NCI-H748 treated with DMSO at 0.1 percent for 48 hours (cell line): ENCODE data around the gene POMT2.
"Not testable (repeated sequence)": the region's sequence is repeated elsewhere in the genome, so short reads cannot be mapped to it uniquely, and the experiment has no call there.

ENCODE experiments used
- DNase-seq: peaks from one replicate; lab custom pipeline; 2025; lab: John Stamatoyannopoulos, UW

POMT2 gene, protein sequence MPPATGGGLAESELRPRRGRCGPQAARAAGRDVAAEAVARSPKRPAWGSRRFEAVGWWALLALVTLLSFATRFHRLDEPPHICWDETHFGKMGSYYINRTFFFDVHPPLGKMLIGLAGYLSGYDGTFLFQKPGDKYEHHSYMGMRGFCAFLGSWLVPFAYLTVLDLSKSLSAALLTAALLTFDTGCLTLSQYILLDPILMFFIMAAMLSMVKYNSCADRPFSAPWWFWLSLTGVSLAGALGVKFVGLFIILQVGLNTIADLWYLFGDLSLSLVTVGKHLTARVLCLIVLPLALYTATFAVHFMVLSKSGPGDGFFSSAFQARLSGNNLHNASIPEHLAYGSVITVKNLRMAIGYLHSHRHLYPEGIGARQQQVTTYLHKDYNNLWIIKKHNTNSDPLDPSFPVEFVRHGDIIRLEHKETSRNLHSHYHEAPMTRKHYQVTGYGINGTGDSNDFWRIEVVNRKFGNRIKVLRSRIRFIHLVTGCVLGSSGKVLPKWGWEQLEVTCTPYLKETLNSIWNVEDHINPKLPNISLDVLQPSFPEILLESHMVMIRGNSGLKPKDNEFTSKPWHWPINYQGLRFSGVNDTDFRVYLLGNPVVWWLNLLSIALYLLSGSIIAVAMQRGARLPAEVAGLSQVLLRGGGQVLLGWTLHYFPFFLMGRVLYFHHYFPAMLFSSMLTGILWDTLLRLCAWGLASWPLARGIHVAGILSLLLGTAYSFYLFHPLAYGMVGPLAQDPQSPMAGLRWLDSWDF

DNA sequence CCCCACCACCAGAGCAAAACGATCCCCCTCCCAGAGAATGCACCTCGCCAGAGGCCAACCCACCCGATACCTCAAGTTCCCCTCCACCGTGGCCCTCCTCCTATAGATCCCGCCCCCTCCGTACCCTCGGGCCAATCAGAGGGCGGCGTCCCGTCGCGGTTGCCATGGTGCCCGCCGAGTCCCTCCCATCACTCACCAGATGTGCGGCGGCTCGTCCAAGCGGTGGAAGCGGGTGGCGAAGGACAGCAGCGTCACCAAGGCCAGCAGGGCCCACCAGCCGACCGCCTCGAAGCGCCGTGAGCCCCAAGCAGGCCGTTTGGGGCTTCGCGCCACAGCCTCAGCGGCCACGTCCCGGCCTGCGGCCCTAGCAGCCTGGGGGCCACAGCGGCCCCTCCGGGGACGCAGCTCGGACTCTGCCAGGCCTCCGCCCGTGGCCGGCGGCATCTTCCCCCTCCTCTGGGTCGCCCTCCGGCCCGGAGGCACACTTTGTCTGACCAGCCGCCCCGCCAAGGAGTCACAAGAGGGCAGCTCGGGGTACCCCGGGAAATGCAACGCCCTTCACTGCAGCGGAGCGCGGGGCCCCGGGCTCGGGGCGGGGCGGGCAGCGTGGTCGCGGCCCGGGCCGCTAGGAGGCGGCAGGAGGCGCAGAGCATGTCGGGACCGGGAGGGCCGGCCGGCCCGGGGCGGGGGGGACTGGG is at the start of gene POMT2:
Gene POMT2 (minus strand): TSS at position 646 of the 698 bp plus-strand sequence. CDS start 202 bp downstream, at position 444.
- peak; percentile 77 for DNase-seq

DNA sequence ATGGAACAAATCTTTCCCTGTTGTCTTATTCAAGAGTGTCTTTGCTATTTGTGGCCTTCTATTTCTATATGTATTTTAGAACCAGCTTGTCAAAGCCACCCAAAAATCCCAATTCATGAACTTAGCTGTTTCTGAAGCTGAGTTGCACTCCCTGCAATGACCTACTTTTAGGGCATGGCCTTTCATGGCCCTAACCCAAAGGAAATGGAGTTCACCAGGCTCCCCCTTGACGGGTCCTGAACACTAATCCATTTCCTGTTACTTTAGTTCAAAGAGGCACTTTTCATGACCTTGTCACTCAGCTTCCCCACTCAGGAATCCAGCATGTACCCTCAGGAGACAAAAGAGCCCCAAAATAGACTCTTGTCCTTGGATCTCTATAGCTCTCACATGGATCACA is 48.6 kb upstream of the POMT2 start:
- no peak for DNase-seq

DNA sequence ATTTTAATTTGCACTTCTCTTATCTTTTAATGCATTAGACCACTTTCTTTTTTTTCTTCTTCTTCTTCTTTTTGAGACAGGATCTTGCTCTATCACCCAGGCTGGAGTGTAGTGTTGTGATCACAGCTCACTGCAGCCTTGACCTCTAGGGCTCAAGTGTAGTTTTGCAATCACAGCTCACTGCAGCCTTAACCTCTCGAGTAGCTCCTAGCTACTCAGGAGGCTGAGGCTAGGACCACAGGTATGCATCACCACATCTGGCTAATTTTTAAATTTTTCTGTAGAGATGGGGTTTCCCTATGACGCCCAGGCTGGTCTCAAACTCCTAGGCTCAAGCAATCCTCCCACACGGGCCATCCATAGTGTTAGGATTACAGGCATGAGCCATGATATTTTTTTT is 43.5 kb upstream of the POMT2 start:
- no peak for DNase-seq

DNA sequence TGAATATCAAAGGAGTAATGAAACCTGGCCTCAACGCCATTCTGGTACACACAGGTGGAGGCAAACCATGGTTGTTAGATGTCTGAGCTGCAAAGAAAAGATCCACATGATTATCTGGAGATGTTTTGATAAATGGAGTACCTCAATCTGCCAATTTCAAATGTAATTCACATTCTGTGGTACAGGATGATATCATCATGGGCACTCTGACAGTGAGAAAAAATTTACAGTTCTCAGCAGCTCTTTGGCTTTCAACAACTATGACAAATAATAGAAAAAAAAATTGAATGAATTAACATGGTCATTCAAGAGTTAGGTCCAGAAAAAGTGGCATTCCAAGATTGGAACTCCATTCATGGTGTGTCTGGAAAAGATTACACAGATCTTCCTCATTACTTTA is 38.9 kb upstream of the POMT2 start:
- no peak for DNase-seq

DNA sequence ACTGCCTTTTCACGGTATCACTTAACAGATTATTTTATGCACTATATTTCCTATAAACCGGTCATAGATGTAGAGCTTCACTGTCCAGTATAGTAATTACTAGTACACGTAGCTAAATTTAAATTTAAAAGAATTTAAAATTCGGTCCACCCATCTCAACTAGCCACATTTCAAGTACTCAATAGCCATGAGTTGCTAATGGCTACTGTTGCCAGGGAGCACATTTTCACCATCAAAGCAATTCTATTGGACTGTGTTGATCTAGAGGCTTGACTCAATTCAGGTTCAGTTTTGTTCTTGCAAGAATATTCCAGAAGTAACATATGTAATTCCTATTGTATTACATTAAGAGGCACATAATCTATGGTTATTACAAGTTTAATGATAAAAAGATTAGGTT is 36.2 kb upstream of the POMT2 start:
- DNase-seq, result no peak

DNA sequence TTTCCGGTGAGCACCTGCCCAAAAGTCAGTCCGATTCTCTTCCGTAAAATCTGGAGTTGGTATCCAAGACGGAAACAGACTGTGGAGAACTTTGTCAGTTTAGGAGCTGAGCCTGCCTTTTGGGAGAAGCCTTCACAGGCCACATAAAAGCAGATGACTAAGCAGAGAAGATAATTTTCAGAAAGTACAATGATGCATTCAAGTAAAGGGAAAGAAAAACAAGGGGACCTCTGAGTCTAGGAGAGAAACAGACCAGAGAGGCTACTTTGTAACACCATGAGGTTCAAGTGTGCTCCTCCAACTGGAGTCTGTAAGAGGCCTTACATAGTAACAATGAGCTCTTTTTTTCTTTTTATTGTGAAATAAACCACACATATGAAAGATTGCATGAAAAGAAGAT is 35.1 kb upstream of the POMT2 start:
- DNase-seq, result no peak

DNA sequence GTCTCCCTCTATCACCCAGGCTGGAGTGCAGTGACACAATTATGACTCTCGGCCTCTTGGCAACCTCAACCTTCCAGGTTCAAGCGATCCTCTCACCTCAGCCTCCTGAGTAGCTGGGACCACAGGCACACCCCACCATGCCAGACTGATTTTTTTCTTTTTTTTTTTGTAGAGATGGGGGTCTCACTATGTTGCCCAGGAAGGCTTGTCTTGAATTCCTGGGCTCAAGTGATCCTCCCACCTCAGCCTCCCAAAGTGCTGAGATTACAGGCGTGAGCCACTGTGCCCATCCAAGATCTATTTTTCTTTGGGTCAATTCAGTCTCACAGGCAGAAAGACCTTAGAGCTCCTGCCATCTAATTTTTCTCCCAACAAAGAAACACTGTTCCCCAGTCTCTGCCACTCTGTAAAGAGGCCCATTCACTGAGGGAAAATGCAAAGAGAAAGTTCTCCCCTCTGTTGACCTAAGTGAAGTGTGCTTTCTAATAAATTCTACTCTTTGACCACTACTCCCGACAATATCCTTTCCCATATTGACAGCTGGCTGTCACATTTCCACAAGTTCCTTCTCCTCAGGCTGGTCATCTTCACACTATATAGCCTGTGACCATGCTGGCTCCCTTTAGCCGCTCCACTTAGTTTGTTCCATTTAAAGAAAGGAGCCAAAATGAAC is 32.9 kb upstream of the POMT2 start:
- no peak for DNase-seq

DNA sequence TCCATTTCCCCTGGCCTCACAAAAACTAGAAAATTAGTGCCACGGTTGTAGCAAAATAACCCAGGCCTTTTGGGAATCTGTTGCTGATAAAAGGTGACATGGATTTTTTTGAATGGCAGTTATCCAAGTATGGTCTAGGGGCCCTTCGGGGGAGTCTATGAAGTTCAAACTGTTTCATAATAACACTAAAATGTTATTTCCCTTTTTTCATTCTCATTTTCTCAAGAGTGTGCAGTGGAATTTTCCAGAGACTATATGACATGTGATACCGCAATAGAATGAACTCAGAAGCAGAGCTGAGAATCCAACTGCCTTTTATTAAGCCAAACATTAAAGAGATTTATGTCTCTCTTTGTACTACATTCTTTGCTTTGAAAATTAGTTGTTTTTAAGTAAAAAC is 27.1 kb upstream of the POMT2 start:
- DNase-seq, result no peak

DNA sequence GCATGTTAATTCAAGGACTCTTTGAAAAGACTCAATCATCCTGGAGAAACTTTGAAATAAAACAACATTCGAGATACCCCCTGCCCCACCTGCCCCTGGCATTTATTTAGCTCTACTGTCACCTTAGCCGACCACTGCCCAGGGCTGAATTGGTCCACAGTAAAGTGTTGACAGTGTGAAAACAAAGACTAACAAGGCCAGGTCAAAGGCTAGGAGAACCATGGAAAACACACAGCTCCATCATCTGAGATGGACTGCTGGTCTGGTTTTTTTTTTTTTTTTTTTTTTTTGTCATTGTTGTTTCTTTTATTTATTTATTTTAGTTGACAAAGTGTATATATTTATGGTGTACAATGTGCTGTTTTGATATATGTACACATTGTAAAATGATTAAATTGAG is 25.8 kb upstream of the POMT2 start:
- DNase-seq, result no peak

DNA sequence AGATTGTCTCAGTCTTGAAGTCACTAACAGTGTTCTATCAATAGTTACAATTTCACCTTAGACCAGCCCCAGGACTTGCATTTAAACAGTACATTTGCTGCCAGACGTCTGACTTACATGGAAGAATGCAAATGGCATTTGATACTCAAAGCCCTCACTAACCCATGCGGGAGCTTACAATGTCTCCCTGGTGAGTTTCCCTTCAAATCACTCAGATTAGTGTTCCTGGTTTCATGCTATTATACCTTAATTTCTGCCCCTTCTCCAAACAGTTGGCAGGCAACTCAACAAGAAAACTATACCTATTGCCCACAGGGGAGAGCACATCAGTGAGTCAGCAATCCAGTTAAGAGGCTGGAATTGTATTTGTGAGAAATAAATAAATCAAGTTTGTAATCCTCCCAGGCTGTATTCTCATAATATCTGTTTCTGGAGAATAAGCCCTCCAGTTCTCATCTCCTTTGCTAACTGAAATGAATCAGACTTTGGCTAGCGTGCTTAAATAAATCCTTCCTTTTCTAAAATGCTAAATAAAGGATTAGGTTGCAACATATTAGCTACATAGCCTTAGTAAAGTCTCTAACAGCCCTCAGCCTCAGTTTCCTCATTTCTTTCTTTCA is 23.8 kb upstream of the POMT2 start:
- DNase-seq, result no peak

DNA sequence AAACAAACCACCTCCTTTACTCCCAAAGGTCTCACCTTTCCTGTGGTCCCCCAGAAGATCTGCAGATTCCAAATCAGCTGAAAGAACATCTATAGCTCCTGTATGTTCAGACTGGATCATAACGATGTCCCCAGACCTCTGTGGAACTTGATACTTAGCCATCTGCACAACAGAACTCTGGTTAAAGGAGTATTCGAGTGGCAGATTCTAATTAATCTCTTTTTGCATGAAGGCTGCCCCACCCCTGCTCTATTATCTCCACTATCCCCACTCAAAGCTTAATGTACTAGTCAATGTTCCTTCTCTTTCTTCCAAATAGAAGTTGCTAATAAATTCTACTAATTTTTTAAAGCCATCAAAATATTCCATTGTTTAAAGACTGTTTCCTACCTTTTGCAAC is 23.0 kb upstream of the POMT2 start:
- DNase-seq, result no peak

DNA sequence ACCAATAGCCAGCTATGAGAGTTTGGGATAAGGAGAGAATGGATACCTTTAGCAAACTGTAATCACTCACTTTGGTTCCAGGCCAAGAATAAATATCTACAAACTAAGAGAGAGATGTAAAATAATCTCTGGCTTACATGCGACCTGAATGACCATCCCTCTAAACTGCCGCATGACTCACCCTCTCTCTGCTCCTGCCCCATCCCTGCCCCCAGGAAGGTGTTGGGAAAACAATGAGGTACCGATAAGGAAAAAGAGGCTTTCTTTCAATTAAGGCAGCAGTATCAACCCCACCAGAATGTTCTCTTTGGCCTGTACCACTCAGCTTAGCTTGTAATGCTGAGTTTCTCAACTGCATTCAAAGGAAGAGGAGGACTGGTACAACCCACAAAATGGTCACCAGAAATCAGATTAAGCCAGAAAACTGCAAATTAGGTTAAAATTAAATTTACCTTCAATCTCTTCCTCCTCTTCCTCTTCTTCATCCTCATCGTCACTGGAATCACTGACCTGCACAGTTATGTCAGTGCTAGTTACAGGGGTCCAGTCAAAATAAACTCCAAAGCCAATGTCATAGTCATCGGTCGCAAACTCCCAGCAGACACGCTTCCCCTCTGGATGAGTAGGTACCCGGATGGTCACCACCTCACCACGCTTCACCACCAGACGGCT is 22.2 kb upstream of the POMT2 start:
- DNase-seq, result no peak

DNA sequence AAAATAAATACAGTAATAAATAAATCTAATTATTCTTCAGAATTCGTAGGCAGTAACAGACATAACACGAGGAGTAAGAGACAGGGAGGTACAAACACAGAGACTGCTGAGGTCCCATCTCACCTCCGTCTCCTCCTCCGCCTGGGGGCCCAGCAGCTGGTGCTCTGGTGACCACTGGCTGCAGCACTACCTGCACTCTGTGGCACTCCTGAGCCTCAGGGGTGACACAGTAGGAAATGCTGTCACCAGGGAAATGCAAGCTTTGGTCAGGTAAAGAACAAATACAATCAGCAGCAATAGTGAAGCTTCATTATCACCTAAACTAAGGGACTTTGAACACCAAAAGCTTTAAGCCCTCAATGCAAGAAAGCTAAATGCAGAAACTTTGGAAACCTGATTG is 19.7 kb upstream of the POMT2 start:
- DNase-seq, result no peak

DNA sequence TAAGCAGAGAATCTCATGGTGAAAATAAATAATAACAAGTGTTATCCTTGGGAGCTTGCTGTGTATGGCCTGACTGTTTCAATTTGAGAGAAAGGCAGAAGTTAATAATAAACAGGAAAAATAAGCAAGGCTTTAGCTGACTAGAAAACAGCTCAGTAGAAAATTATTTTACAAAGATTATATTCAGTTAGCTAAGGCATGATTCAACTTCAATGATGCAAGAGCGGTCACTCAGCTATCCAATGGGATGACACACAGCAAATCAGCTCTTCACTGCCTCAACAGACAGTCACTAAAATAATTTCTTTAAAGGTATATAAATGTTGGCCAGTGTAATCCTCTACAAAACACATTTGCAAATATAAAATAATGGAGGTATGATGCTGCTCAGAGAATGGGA is 18.7 kb upstream of the POMT2 start:
- DNase-seq, result no peak

DNA sequence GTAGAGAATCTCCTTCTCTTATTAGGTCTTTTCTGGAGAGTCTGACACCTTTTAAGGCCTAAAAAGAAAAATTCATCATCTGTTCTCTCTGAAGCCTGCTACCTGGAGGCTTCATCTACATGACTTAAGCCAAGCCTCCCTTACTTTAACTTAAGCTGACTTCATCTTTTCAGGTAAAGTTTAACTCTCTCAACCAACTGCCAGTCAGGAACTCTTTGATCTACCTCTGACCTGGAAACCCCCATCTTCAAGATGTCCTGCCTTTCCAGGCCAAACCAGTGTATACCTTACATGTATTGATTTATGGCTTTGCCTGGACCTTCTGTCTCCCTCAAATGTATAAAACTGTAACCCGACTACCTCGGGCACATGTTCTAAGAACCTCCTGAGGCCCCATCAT is 17.6 kb upstream of the POMT2 start:
- DNase-seq, result no peak

DNA sequence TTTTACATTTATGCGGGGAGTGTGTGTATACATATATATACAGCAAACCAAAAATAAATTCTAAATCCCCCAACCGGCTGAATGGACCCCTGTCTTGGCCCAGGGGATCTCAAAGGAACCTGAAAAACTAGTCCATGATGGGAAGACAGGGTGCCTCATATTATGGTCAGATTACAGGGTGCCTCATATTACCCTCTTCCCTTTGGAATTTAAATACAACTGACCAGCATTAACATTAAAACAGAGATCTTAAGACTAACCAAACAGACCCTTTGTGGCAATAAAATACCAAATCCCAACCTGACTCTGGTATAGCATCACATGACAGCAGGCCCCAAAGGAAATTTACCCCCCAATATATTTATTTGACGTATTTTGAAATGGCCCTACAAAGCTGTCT is 17.2 kb upstream of the POMT2 start:
- no peak for DNase-seq

DNA sequence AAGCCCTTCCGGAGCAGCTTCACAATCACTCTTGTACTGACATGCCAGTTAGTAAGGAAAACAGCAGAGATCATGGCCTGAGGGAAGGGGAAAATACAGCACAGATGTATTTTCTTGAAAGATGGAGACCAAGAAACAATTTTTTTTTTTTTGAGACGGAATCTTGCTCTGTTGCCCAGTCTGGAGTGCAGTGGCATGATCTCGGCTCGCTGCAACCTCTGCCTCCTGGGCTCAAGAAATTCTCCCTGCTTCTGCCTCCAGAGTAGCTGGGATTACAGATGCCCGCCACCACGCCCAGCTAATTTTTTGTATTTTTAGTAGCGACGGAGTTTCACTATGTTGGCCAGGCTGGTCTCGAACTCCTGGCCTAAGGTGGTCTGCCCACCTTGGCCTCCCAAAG is 16.6 kb upstream of the POMT2 start:
- DNase-seq, result not testable (repeated sequence)

DNA sequence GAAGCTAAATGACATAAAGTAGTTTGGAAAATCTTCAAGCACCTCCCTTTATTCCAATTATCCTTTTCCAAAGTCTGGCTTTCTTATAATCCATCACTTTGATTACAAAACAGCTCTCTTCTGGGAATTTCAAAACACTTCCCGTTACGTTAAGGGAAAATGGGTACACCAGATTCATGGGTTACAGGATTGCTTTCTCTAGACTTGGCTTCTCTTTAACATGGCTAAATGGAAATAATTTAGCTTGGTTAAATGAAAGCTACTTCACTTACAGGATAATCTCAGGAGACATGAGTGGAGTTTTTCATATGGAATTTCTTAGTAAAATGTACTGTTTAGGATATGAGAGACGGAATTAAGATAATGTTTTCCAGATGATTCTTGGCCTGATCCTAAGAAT is 14.9 kb upstream of the POMT2 start:
- DNase-seq, result no peak

DNA sequence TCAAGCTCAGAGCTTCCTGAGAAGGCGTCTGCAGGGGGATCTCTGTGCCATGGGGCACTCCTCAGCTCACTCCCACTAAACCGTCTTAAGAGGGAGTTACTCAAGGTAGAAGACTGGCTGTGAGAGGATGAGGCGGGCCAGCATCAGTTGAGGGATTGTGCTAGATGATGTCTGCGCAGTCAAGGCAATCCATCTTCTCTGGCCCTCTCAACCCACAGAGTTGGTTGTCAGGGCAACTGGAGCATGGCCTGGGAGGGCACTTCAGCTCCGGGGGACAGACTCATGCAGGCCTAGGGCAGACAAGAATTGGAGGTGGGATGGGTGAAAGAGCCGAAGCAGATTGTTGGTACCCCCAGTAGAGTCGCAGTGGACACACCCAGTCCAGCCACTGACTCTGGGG is 9.2 kb upstream of the POMT2 start:
- no peak for DNase-seq

DNA sequence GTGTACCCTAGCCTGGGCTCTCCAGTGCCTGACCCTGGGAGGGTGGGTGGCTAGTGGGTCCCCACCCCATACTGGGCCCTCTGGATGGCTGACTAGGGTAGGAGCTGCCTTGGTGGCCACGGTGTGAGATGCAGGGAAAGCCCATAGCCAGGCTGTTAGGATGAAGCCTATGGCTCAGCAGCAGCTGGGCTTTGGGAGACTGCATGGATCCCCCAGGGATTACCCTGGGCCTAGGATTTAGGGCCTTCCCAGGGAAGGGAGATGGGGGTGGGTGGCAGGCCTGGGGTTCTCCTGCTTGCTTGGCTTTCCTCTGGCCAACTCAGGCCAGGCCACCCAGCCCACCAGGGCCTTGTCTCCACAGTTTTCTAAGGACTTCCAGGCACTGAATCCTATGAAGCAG is 6.4 kb upstream of the POMT2 start:
- DNase-seq, result no peak

DNA sequence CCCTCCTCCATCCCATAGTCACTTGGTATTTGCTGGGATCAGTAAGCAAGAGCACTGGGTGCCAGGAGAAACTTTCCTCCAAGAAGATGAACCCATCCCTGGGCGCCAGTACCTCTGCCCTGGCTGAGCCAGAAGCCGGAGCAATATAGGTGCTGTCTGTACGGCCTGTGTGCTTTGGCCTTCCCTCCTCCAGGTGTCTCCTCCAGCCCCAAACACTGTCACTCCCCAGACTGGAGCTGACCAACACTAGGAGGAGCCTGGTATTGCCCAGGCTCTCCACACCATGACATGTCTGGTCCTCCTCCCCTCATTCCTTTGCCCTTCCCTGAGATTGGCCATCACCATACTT is 5.0 kb upstream of the POMT2 start:
- DNase-seq, result no peak
